Gastrocnemius medialis (tissue), 4 donors: ENCODE measurements around the gene ZNF334. TPM values are rescaled to one million over a fixed set of nuclear protein-coding genes. Genes with fewer than 3 reads are reported as not detected.

Experiments used
- ATAC-seq, 2 donors: fragments of 150-250 bp; one replicate each; pipeline ENCODE4 v1.9.1; 2016
- DNase-seq, 2 donors: peaks; one replicate each; pipeline ENCODE4 v3.0.0-alpha.2; 2019
- H3K27ac ChIP-seq, 4 donors: fragments of 200-600 bp; sonication (generic); 1 replicate in 1 of 4; 2 replicates in 3 of 4; pipeline ENCODE4 v1.5.1; 2016 to 2018; ENCODE audit warnings: mild to moderate bottlenecking in 2 of 4, moderate library complexity in 1 of 4
- H3K27me3 ChIP-seq, 3 donors: fragments of 200-600 bp; sonication (generic) in 2 of 3; 1 replicate in 1 of 3; 2 replicates in 2 of 3; pipeline versions ENCODE4 v1.5.1 to v1.6.0; 2016 to 2019; ENCODE audit warnings: mild to moderate bottlenecking in 1 of 3, moderate library complexity in 1 of 3
- H3K36me3 ChIP-seq, 2 donors: fragments of 200-600 bp; sonication (generic) in 1 of 2; one replicate each; pipeline ENCODE4 v1.5.1; 2017 to 2018
- H3K4me1 ChIP-seq, 2 donors: fragments of 200-600 bp; sonication (generic) in 1 of 2; one replicate each; pipeline ENCODE4 v1.5.1; 2016 to 2017; ENCODE audit warnings: mild to moderate bottlenecking in 2 of 2
- H3K4me3 ChIP-seq, 4 donors: fragments of 200-600 bp; sonication (generic) in 3 of 4; 1 replicate in 1 of 4; 2 replicates in 3 of 4; pipeline ENCODE4 v1.5.1; 2016 to 2019; ENCODE audit warnings: mild to moderate bottlenecking in 2 of 4
- H3K9me3 ChIP-seq, 3 donors: fragments of 200-600 bp; sonication (generic) in 2 of 3; 1 replicate in 1 of 3; 2 replicates in 2 of 3; pipeline ENCODE4 v1.5.1; 2016 to 2019
- CTCF ChIP-seq, 5 experiments: fragments of 450-650 bp in 3 of 5; fragments of 200-600 bp in 2 of 5; sonication (generic) in 2 of 5; IDR thresholded peaks in 4 of 5; conservative IDR thresholded peaks in 1 of 5; 1 replicate in 4 of 5; 2 replicates in 1 of 5; pipeline ENCODE4 v1.5.1; 2016 to 2019; ENCODE audit warnings: antibody characterized with exemption in 5 of 5, mild to moderate bottlenecking in 3 of 5, moderate library complexity in 3 of 5
- POLR2A ChIP-seq, 2 donors: fragments of 450-650 bp; IDR thresholded peaks; one replicate each; pipeline ENCODE4 v1.6.1; 2017; ENCODE audit warnings: antibody characterized with exemption in 2 of 2, mild to moderate bottlenecking in 2 of 2, moderate library complexity in 2 of 2
- in situ Hi-C, 4 donors: fragments of 200-750 bp; cut with MboI; loops; one replicate each; pipeline versions ENCODE4 v1.15.0 to v1.8.0; 2017; ENCODE audit warnings: low sequenced_read_pairs in 4 of 4
- intact Hi-C: fragments of 100-400 bp; cut with DNase I; formaldehyde crosslinking; loops from one replicate; pipeline ENCODE4 v1.15.1; 2023; ENCODE audit warnings: low total_unique reads
- total RNA-seq, 4 donors: library from RNA; depleted of rRNA; stranded (reverse); fragments of >200 nt; gene quantifications; one replicate each; pipeline versions ENCODE4 v1.1.0 to v1.2.3, GENCODE V29; 2016

The ZNF334 gene
- under 1 TPM in 2 of 4 donors, not detected in 2; 0.15 to 0.18 TPM for total RNA-seq

- peak within 1 kb of the TSS; percentile 60 to 73 (median 68) for H3K4me3 ChIP-seq
- DNase-seq (peak in 1 of 2 donors; percentile 36), ATAC-seq (peak in 1 of 2 donors; percentile 62)
- peaks cover 0 to 4% of the 10 kb centered on the region in 2 donors for H3K4me1 ChIP-seq
- peak within 1 kb of the TSS in 1 of 4 donors; percentile 55 for H3K27ac ChIP-seq
- TF ChIP-seq CTCF (IDR thresholded peaks at IDR 0.05 in 4 of 5, conservative IDR thresholded peaks at IDR 0.05 in 1 of 5) (no peak), POLR2A (IDR thresholded peaks at IDR 0.05) (no peak)
- peaks cover 0 to 14% (median 14%) of the 10 kb centered on the region in 3 donors for H3K27me3 ChIP-seq
- H3K36me3 ChIP-seq: no peaks in the 10 kb centered on the region
- in situ Hi-C loops (no loop called here), intact Hi-C loops (no loop called here)
- H3K9me3 ChIP-seq: no peaks in the 10 kb centered on the region
Observed at GRCh38 chr20:46512943-46513844, at the start of gene ZNF334. TSS of gene ZNF334 (minus strand) at chr20:46513559. CDS start at chr20:46512102, 1,457 bp downstream.

- peak overlapping the region in 2 of 4 donors; percentile 29 to 36 for H3K27ac ChIP-seq
- peaks cover 0 to 4% of the 10 kb centered on the region in 2 donors for H3K4me1 ChIP-seq
- H3K4me3 ChIP-seq: peak overlapping the region in 3 of 4 donors; percentile 31 to 55 (median 37)
- in situ Hi-C loops: no loop called here
- DNase-seq: peak; percentile 25 to 47
- no peaks in the 10 kb centered on the region for H3K36me3 ChIP-seq
- peak; percentile 85 to 93 for ATAC-seq
- no peaks in the 10 kb centered on the region for H3K27me3 ChIP-seq
- H3K9me3 ChIP-seq: no peaks in the 10 kb centered on the region
- TF ChIP-seq CTCF (IDR thresholded peaks at IDR 0.05 in 4 of 5, conservative IDR thresholded peaks at IDR 0.05 in 1 of 5) (peak; percentile 36 to 84 (median 71)), POLR2A (IDR thresholded peaks at IDR 0.05) (no peak)
- intact Hi-C loops: no loop called here
Observed at GRCh38 chr20:46562373-46563169, 49.2 kb upstream of the ZNF334 start.

GRCh38 chr20:46562009-46562372 lies 48.6 kb upstream of the ZNF334 start:
- H3K27me3 ChIP-seq: no peaks in the 10 kb centered on the region
- no peaks in the 10 kb centered on the region for H3K36me3 ChIP-seq
- in situ Hi-C loops (no loop called here), intact Hi-C loops (no loop called here)
- H3K9me3 ChIP-seq: no peaks in the 10 kb centered on the region
- ATAC-seq: no peak
- peaks cover 0 to 4% of the 10 kb centered on the region in 2 donors for H3K4me1 ChIP-seq
- TF ChIP-seq POLR2A (IDR thresholded peaks at IDR 0.05) (no peak), CTCF (IDR thresholded peaks at IDR 0.05 in 4 of 5, conservative IDR thresholded peaks at IDR 0.05 in 1 of 5) (no peak)
- H3K27ac ChIP-seq: peak overlapping the region in 2 of 4 donors; percentile 29 to 36
- peak overlapping the region in 3 of 4 donors; percentile 31 to 55 (median 37) for H3K4me3 ChIP-seq
- no peak for DNase-seq

GRCh38 chr20:46559685-46560440 lies 46.5 kb upstream of the ZNF334 start:
- DNase-seq (no peak), ATAC-seq (no peak)
- no peak for TF ChIP-seq POLR2A (IDR thresholded peaks at IDR 0.05)
- no peak for TF ChIP-seq CTCF (IDR thresholded peaks at IDR 0.05 in 4 of 5, conservative IDR thresholded peaks at IDR 0.05 in 1 of 5)
- intact Hi-C loops (no loop called here), in situ Hi-C loops (no loop called here)
- H3K4me1 ChIP-seq: peaks cover 0 to 4% of the 10 kb centered on the region in 2 donors
- H3K9me3 ChIP-seq: no peaks in the 10 kb centered on the region
- no peaks in the 10 kb centered on the region for H3K36me3 ChIP-seq
- no peak overlapping the region for H3K4me3 ChIP-seq
- H3K27me3 ChIP-seq: no peaks in the 10 kb centered on the region
- no peak overlapping the region for H3K27ac ChIP-seq
